Left colon (tissue), 2 donors: ENCODE measurements around the gene GALNTL6. TPM values are rescaled to one million over a fixed set of nuclear protein-coding genes. Genes with fewer than 3 reads are reported as not detected.
"Not testable (repeated sequence)": the region's sequence is repeated elsewhere in the genome, so short reads cannot be mapped to it uniquely, and the experiment has no call there.

Source experiments
- ATAC-seq: fragments of 200-7000 bp; cut with Tn5 transposase; one replicate; pipeline ENCODE4 v1.9.1; 2020; ENCODE audit warnings: mild to moderate bottlenecking, moderate library complexity
- DNase-seq, 2 donors: peaks; one replicate each; pipeline ENCODE4 v3.0.0-alpha.2; 2020
- intact Hi-C, 2 donors: fragments of 100-400 bp; cut with DNase I in 1 of 2; cut with micrococcal nuclease in 1 of 2; formaldehyde crosslinking; loops; one replicate each; pipeline versions ENCODE4 v1.11.2 to v1.14.0; 2022; cut with DNase I, micrococcal nuclease
- total RNA-seq, 2 donors: library from RNA; stranded (reverse); fragmentation: NEBNext Ultra II Directional; extraction: Animal tissue kit (Norgen Biotek cat#: 25700); gene quantifications; one replicate each; pipeline ENCODE4 v1.2.1, GENCODE V29; 2021
- donor health status: DM: no; HTN: no; CAD: no.
- donor health status: DM: yes; HTN: yes; CAD: no.

Gene GALNTL6
- total RNA-seq, 2 donors from 2014 or later, result 0.20 to 0.21 TPM

GRCh38 chr4:172412851-172413580 is 599.8 kb downstream of the GALNTL6 start:
- intact Hi-C loops, result no loop called here
- ATAC-seq (no peak), DNase-seq (no peak)

- intact Hi-C loops, ATAC-seq, DNase-seq: not testable (repeated sequence)
These were observed 615.8 kb downstream of the GALNTL6 start for GRCh38 chr4:172428979-172429378.

GRCh38 chr4:172480471-172480870 is 667.3 kb downstream of the GALNTL6 start:
- no peak for DNase-seq
- ATAC-seq, result no peak
- intact Hi-C loops, result no loop called here

- ATAC-seq (no peak), DNase-seq (no peak)
- intact Hi-C loops, result no loop called here
These were observed 668.8 kb downstream of the GALNTL6 start for GRCh38 chr4:172481802-172482508.

GRCh38 chr4:172485007-172485406 is 671.8 kb downstream of the GALNTL6 start:
- DNase-seq (no peak), ATAC-seq (no peak)
- intact Hi-C loops, result no loop called here

- intact Hi-C loops, result no loop called here
- DNase-seq, result no peak
- no peak for ATAC-seq
These were observed 673.3 kb downstream of the GALNTL6 start for GRCh38 chr4:172486531-172486930.

- intact Hi-C loops, result no loop called here
- ATAC-seq, result no peak
- no peak for DNase-seq
These were observed 676.7 kb downstream of the GALNTL6 start for GRCh38 chr4:172489861-172490260.

GRCh38 chr4:172495769-172496168 is 682.6 kb downstream of the GALNTL6 start:
- no peak for ATAC-seq
- intact Hi-C loops, result no loop called here
- DNase-seq, result no peak

- intact Hi-C loops, result no loop called here
- no peak for DNase-seq
- no peak for ATAC-seq
These were observed 684.1 kb downstream of the GALNTL6 start for GRCh38 chr4:172497321-172497720.

GRCh38 chr4:172514011-172514410 is 700.8 kb downstream of the GALNTL6 start:
- DNase-seq, result peak in 1 of 2 donors; percentile 28
- peak; percentile 9 for ATAC-seq
- intact Hi-C loops, result no loop called here

GRCh38 chr4:172514801-172515200 is 701.6 kb downstream of the GALNTL6 start:
- intact Hi-C loops, result no loop called here
- DNase-seq (no peak), ATAC-seq (no peak)

GRCh38 chr4:172515266-172515879 is 702.2 kb downstream of the GALNTL6 start:
- DNase-seq, result no peak
- intact Hi-C loops, result no loop called here
- ATAC-seq, result no peak

GRCh38 chr4:172517391-172517790 is 704.2 kb downstream of the GALNTL6 start:
- ATAC-seq, result no peak
- intact Hi-C loops, result no loop called here
- no peak for DNase-seq

GRCh38 chr4:172521248-172521647 is 708.0 kb downstream of the GALNTL6 start:
- no peak for ATAC-seq
- DNase-seq, result no peak
- intact Hi-C loops, result no loop called here

GRCh38 chr4:172521680-172522079 is 708.5 kb downstream of the GALNTL6 start:
- ATAC-seq (no peak), DNase-seq (no peak)
- intact Hi-C loops, result no loop called here

GRCh38 chr4:172543249-172543648 is 730.0 kb downstream of the GALNTL6 start:
- ATAC-seq, result no peak
- intact Hi-C loops, result no loop called here

GRCh38 chr4:172546782-172547181 is 733.6 kb downstream of the GALNTL6 start:
- ATAC-seq (no peak), DNase-seq (no peak)
- intact Hi-C loops, result no loop called here

More at GRCh38 chr4:172543249-172543648, 730.0 kb downstream of the GALNTL6 start:
- no peak for DNase-seq

GRCh38 chr4:172547724-172548123 is 734.5 kb downstream of the GALNTL6 start:
- DNase-seq (no peak), ATAC-seq (no peak)
- intact Hi-C loops, result no loop called here

GRCh38 chr4:172553216-172553615 is 740.0 kb downstream of the GALNTL6 start:
- DNase-seq (no peak), ATAC-seq (no peak)
- intact Hi-C loops, result no loop called here

GRCh38 chr4:172554588-172554987 is 741.4 kb downstream of the GALNTL6 start:
- intact Hi-C loops, result no loop called here
- DNase-seq (no peak), ATAC-seq (no peak)
